Endometrial microvascular endothelial cells (primary cell): ENCODE results near the gene TUBGCP6. TPM values are rescaled to one million over a fixed set of nuclear protein-coding genes. Genes with fewer than 3 reads are reported as not detected.

Source experiments
- in situ Hi-C: cut with HindIII; loops from 2 replicates; pipeline ENCODE4 v1.10.0; 2017; ENCODE audit warnings: low sequenced_read_pairs, low pct_unique_long_range_greater_than_20kb; ENCODE audit errors: inconsistent ontology term
- total RNA-seq: library from RNA; depleted of rRNA; stranded (reverse); fragments of >200 nt; gene quantifications from one replicate; pipeline ENCODE4 v1.2.3, GENCODE V29; 2015; ENCODE audit errors: inconsistent ontology term

Gene TUBGCP6
- total RNA-seq, 1 donor from 2014 or later = 33.2 TPM

GRCh38 chr22:50178871-50179869 is 65.7 kb downstream of the TUBGCP6 start:
- in situ Hi-C loops = no loop called here

- in situ Hi-C loops = no loop called here
These were observed 66.4 kb downstream of the TUBGCP6 start for GRCh38 chr22:50178471-50178864.

- in situ Hi-C loops = no loop called here
These were observed 67.0 kb downstream of the TUBGCP6 start for GRCh38 chr22:50177537-50178470.

GRCh38 chr22:50176850-50177536 is 67.8 kb downstream of the TUBGCP6 start:
- in situ Hi-C loops = no loop called here

- in situ Hi-C loops = no loop called here
These were observed 68.6 kb downstream of the TUBGCP6 start for GRCh38 chr22:50175921-50176849.

GRCh38 chr22:50175191-50175461 is 69.7 kb downstream of the TUBGCP6 start:
- in situ Hi-C loops = no loop called here

- in situ Hi-C loops = no loop called here
These were observed 70.2 kb downstream of the TUBGCP6 start for GRCh38 chr22:50174382-50175190.

- in situ Hi-C loops = no loop called here
These were observed 70.9 kb downstream of the TUBGCP6 start for GRCh38 chr22:50173983-50174355.

- in situ Hi-C loops = no loop called here
These were observed 71.4 kb downstream of the TUBGCP6 start for GRCh38 chr22:50173311-50173982.

GRCh38 chr22:50171965-50172421 is 72.8 kb downstream of the TUBGCP6 start:
- in situ Hi-C loops = no loop called here

- in situ Hi-C loops = no loop called here
These were observed 73.4 kb downstream of the TUBGCP6 start for GRCh38 chr22:50171319-50171964.

- in situ Hi-C loops = no loop called here
These were observed 74.1 kb downstream of the TUBGCP6 start, which contains the start of gene PANX2 for GRCh38 chr22:50170453-50171318. PANX2 (plus strand) TSS chr22:50170731; CDS start chr22:50170731, 0 bp downstream.

- in situ Hi-C loops = no loop called here
These were observed 75.0 kb downstream of the TUBGCP6 start for GRCh38 chr22:50169774-50170341.

GRCh38 chr22:50169181-50169759 is 75.6 kb downstream of the TUBGCP6 start:
- in situ Hi-C loops = no loop called here
